HUDEP-2 (cell line): ENCODE measurements around the gene GUSB.

Experiments used
- DNase-seq, 76 experiments: peaks; one replicate each; lab custom pipeline; 2025; ENCODE audit not compliant: unreplicated experiment in 76 of 76; lab: John Stamatoyannopoulos, UW

GUSB gene

GRCh38 chr7:65938336-65938895 lies 43.6 kb downstream of the GUSB start:
- DNase-seq: no peak

- DNase-seq: no peak
These were observed 44.7 kb downstream of the GUSB start for GRCh38 chr7:65937296-65937695.

DNA sequence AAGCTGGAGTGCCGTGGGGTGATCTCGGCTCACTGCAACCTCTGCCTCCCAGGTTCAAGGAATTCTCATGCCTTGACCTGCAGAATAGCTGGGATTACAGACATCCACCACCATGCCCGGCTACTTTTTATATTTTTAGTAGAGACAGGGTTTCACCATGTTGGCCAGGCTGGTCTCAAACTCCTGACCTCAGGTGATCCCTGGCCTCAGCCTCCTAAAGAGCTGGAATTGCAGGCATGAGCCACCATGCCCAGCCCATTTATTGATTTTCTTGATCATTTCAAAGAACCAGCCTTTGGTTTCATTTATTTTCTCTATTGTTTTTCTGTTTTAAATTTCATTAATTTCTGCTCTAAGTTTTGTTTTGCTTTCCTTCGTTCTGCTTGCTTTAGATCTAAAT lies 50.3 kb downstream of the GUSB start:
- no peak for DNase-seq

DNA sequence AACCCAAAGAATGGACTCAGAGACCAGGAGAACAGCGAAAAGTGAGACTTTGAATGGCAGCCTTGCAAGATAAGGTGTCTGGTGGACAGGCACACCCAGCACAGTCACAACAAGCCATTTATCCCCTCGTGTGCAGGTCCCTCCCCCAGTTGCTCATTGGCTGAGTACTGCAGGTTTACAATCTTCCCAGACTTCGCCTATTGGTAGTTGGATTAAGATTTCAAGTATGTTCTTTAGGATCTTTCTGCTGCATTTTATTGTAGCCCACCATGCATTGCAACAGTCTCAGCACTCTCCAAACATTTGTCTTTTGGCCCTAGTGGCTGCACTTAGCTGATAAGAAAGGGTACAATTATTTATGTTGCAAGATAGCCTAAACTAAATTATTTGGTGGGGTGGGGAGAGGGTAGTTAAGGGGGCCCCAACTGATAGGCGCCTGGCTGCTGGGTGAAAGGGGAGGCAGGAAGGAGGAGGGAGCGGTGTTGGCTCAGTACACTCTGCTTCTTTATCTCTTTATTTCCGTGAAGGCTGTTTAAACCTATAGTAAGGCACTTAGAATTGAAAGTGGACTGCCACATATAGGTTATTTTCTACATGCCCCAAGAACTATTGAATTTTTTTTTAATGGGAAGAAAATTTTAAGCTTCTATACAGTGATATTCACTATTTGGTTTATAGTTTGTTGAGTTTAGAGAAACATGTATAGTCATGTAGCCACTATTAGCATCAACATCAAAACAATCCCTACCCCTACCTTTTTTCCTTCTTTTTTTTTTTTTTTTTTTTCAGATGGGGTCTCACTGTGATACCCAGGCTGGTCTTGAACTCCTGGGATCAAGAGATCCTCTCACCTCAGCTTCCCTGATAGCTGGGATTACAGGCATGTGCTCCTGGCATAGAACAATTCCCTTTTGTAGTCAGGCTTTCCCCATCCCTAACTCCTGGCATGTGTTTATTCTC lies 54.2 kb downstream of the GUSB start:
- DNase-seq: peak in 75 of 76 experiments; percentile 10 to 95 (median 81)

- DNase-seq: no peak
These were observed 55.4 kb downstream of the GUSB start for GRCh38 chr7:65926588-65926987.

GRCh38 chr7:65925040-65925439 lies 57.0 kb downstream of the GUSB start:
- DNase-seq: no peak

DNA sequence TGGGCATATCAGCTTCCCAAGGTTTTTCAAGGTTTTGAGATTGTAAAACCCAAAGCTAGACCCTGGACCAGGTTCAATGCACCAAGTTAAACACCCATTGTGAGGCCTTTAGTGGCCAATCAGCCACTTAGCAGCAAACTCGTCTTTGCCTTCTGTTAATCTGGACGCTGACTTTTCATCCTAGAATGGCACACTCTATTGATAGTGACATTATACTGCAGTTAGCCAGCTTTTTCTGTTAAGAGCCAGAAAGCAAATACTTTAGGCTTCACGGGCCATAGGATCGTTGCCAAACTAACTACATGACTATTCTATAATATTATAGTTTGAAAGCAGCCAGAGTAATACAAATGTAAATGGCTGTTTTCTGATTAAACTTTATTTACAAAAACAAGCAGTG lies 57.8 kb downstream of the GUSB start:
- DNase-seq: no peak

- peak in 10 of 76 experiments; percentile 1 to 19 (median 8) for DNase-seq
These were observed 58.7 kb downstream of the GUSB start for GRCh38 chr7:65923316-65923715.

GRCh38 chr7:65915921-65916657 lies 65.9 kb downstream of the GUSB start:
- DNase-seq: no peak

DNA sequence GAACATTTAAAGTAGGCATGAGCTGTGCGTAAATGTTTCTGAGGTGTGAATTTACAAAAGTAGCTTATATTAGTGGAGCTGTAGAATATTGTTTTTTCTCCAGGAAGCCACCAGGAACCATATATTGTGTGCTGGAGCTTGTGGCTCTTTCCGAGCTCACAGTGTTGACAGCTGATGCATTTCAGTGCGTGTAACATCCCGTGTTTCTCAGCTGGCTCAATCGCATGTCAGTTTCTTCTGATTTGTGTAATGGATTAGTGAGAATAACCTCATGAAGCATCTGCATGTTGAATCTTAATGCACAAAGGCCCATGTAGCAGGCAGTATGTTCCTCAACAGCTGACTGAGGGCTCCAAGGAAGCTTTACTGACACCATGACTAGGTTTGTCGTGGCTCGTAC lies 69.8 kb downstream of the GUSB start:
- no peak for DNase-seq
